Stimulated activated CD4-positive, alpha-beta T cell treated with anti-CD3 and anti-CD28 coated beads, Interleukin-1b, Interleukin-23, amount 100 ng/mL, for 4 hours (primary cell): ENCODE results near the gene SDSL.

Source experiments
- DNase-seq, 2 donors: peaks; one replicate each; pipeline ENCODE4 v3.0.0-alpha.2; 2020; ENCODE audit warnings: low read depth in 2 of 2

SDSL gene

GRCh38 chr12:113449299-113449698, 27.1 kb downstream of the SDSL start:
- no peak for DNase-seq

DNA sequence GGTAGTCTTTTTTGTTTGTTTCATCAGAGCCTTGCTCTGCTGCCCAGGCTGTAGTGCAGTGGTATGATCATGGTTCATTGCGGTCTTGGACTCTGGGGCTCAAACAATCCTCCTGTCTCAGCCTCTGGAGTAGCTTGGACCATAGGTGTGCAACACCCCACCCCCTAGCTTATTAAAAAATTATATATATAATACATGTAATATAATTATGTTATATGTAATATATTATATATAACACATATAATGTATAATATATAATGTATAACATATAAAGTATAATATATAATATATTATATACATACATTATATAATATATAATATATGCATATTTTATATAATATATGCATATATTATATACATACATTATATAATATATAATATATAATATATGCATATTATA, 27.7 kb downstream of the SDSL start:
- DNase-seq, result no peak

GRCh38 chr12:113452458-113452857, 30.3 kb downstream of the SDSL start:
- DNase-seq, result no peak

DNA sequence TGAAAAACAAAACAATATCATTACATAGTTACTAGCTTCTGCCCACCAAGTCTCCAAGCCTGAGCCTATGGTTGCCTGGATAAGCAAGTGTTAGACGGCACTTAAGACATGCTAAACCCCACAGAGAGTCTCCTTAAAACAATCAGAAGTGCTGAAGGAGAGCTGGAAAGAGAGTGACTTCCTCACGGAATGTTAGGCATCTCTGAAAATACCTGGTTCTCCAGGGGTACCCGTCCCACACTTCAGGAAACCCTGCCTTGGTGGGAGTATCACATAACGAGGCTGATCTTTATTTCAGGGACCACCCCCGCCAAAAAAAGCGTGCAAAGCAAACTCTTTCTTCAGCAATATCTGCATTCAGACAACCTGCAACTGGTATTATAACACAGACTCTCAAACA, 31.1 kb downstream of the SDSL start:
- DNase-seq, result no peak

GRCh38 chr12:113456199-113456598, 34.0 kb downstream of the SDSL start:
- no peak for DNase-seq

DNA sequence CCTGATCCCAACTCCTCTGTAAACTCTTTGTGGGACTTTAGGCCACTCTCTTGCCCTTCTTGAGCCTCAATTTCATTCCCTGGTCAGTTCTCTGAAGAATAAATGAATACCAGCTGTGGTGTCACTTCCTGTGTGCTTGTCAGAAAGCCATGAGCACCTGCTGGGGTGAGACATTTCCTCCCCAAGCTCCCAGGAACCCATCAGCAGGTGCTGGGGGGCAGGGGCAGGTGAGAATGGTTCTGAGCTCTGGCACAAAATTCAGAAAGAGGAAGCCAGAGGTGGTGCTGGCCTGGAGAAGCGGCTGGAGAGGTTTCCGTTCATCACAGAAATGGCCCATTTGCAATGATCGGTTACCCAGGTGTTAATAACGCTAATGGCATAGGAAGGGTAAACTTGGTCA, 34.6 kb downstream of the SDSL start:
- no peak for DNase-seq

DNA sequence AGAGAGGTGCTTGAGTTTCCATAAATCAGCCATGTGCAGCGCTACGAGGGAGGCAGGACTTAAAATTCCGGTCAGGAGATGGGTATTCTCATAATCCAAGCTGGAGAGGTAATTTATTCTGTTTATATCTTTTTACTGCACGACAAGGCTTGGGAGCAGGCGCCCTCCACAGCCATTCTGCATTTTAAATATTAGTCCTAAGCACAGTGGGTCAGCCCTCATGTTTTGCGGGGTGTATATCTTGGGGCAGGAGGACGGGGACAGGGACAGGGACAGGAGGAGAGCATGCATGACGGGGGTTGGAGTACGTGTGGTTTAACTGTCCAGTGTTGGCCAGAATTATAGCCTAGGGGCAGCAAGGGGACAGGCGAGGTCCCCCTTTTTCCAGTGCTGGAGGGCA, 35.0 kb downstream of the SDSL start:
- no peak for DNase-seq

GRCh38 chr12:113457710-113458109, 35.5 kb downstream of the SDSL start:
- DNase-seq, result no peak

DNA sequence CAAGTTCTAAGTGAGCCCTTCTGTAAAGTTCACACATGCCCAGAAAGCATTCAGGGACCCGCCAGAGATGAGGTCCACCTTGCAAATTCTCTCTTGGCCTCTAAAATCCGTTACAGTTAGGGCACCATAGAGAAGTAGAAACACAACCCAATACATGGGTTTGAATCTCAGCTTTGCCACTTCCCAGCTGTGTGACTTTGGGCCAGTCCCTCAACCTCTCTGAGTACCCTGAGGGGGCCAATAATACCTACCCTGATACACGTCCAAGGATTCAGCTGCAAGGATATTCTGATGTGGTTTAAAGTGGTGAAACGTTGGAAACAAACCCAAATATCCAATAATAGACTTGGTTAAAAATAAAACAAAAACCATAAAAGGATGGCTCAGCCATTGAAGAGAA, 37.8 kb downstream of the SDSL start:
- no peak for DNase-seq

DNA sequence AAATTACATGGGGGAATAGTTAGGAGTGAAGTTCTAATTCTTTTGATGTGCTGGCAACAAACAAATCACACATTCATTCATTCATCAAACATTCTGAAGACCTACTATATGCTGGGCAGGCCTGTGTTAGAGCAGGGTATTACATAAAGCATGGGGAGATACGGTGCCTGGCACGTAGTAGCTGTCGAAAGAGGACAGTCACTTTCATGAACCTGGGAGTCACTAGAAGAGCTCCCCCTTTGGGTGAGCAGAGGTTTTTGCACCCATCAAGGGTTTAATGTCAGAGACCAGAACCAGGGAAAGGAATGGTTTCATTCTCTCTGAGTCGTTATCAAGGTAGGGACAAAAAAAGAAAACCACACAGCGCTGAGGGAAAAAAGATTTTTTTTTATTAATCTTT, 39.5 kb downstream of the SDSL start:
- DNase-seq, result no peak

GRCh38 chr12:113462117-113462774, 40.1 kb downstream of the SDSL start:
- peak; percentile 56 to 70 for DNase-seq

DNA sequence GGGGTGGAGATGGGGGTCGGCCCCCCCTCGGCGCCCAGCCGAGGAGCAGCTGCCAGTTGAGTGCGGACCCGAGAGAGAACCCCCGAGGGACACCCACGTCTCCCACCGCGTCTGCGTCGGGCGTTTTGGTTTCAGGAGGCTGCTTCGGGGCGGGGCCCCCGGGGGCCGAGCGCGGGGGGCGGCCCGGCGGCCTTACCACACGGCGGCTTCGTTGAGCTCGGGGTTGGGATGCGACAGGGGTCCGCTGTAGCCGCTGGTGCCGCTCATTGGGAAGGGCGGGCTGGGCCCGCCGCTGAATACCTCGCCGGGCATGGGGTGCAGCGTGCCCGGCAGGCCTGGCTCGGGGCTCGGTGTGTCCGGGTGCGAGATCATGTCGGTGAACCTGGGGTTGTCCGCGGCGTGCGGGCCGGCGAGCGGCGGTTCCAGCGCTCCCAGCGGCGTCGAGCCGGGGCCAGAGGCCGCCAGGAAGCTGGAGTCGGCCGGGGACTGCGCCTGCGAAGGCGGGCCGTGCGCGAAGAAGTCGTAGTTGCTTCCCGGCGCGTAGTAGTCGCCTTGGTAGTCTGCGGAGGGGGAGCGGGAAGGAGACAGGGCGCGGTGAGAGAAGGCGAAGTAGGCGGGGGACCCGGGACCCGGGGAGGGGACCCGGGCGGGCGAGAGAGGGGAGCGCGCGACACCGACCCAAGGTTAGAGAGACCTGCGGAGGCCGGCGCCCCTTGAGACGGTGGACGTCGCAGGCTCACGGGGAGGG, 41.0 kb downstream of the SDSL start:
- no peak for DNase-seq

- DNase-seq, result no peak
Observed at GRCh38 chr12:113463746-113464451, 41.7 kb downstream of the SDSL start.

DNA sequence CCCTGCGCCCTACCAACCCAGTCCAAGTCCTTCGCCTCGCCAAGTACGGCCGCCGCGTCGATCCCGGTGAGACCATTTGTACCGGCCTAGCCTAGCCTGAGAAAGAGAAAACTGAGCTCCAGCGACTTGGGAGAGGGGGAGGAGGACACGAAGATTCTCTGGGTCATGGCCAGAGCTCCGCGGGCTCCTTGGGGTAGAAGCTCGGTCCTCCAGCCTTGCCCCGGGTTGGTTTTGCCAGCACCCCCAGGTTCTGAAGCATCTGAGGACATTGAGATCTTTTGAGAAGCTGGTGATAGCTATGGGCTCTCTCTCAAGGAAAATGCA, 42.2 kb downstream of the SDSL start:
- DNase-seq, result no peak

DNA sequence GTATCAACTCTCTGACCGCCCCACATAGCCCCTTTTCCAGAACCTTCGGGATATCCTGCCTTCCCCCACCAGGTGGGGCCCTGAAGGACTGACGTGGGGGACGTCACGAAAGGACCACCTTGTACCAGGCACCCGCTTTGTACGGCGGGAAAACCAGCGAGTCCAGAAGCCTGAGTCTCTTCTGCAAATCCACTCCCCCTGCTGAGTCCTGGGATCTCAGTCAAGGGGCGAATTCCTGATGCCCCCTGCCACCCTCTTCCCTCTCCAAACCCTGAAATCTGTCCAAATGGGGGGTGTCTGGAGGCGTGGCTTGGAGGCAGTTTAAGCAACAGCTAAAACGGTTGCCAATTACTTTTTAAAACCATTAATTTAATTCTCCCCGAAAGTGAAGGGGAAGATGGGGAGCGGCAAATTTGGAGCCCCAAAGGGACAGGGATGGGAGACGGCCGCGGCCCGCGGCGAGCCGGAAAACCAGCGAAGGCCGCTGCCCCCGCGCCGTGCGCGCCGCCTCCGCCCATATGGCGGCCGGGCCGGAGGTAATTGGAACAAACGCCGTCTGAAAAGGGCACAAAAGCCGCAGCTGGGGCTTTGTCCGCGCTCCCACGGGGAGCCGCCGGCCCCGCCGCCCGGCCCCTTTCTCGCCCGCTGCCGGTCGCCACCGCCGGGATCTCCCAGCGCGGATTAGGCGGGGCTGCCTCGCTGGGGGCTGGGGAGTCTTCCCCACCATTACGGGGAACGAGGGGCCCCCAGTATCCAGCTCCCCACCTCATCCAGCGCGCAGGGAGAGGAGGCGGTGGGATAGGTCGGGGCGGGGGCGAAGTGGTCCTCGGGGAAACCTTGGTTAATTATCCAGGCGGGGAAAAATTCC, 42.9 kb downstream of the SDSL start:
- no peak for DNase-seq

- no peak for DNase-seq
Observed at GRCh38 chr12:113465808-113466453, 43.8 kb downstream of the SDSL start.

DNA sequence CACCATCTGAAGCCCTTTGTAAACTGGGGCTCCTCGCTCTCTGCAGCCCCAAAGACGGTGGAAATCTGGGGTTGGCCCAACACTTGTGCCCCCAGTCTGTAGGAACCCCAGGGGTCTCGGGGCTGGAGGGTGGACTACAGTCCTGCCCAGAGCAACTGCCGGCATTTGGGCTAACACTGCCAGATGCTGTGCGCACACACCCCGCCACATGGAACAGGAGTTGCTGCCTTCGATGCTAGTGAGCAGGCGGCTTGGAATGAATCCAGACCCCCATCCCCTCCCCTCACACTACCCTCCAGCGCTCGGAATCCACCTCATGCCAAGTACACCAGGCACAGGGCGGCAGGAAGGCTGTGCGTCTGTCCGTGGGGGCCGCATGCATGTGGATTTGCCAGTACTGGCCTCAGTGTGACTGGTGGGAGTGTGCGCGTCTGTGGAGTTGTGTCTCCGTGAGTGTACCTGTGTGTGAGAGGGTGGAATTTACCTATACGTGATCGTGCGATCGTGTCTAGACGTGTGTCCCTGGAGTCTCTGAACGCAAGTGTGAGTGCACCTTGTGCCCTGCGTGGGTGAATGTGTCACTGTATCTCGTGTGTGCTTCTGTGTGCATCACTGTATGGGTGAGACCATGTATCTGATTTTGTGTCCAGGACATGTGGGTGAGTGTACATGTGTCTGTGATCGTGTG, 44.4 kb downstream of the SDSL start:
- DNase-seq, result no peak

DNA sequence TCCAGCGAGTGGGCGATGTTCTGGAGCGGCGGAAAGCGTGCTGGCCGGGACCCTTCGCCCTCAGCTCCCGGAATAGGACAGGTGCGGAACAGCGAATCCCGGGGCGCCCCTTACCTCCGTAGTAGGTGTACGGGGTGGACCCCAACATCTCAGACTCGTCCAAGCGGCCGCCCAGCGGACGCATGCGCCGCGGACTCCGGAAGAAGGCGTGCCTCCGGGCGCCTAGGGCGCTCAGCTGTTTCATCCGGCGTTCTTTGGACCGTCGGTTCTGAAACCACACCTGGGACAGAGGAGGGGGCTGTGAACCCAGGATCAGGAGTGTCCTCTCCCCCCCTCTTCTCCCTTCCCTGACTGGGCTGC, 44.9 kb downstream of the SDSL start:
- no peak for DNase-seq

- DNase-seq, result no peak
Observed at GRCh38 chr12:113467502-113468364, 45.6 kb downstream of the SDSL start.
